ENCODE measurements around the gene KRTAP20-3.

Gene KRTAP20-3

GRCh38 chr21:30642564-30642963 lies at the start of gene KRTAP20-3:
KRTAP20-3 (plus strand) TSS chr21:30642864.
- Histone ChIP-seq H3K27me3 (ENCODE audit: control insufficient read depth, insufficient read depth, low read length) (no peaks in the 10 kb centered on the region), H3K36me3 (ENCODE audit: control insufficient read depth, insufficient read depth, low read length) (no peaks in the 10 kb centered on the region), H3K9me3 (ENCODE audit: control insufficient read depth, insufficient read depth, low read length) (no peaks in the 10 kb centered on the region)

DNA sequence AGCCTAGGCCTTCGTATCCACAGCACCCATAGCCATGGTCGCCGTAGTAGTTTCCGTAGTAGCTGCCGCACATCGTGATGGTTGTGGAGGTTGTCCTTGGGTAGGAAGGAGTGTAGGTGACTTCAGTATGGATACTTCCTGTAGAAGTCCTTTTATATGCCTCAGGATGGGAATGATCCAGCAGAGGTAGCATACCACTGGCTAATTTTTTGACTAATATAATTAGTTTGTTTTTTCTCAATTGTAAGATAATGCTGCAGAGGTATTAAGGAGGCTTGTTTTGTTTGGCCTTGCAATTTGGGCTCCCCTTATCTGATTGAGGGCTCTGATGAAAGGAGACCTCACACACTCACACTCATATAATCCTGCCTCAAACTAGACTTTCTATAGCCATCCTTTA lies 43.9 kb upstream of the KRTAP20-3 start, which contains the start of gene KRTAP6-2:
TSS of gene KRTAP6-2 (minus strand) at position 101 of the 400 bp plus-strand sequence. CDS start at position 73, 28 bp downstream.
- Histone ChIP-seq H3K9ac (ENCODE audit: low read depth, low read length) (no peak within 1 kb of the TSS), H3K36me3 (ENCODE audit: control insufficient read depth, insufficient read depth, low read length) (no peaks in the 10 kb centered on the region), H3K4me1 (ENCODE audit: control insufficient read depth, insufficient read depth, low read length) (no peaks in the 10 kb centered on the region), H3K27me3 (ENCODE audit: control insufficient read depth, insufficient read depth, low read length) (no peaks in the 10 kb centered on the region), H3K9me3 (ENCODE audit: control insufficient read depth, insufficient read depth, low read length) (no peaks in the 10 kb centered on the region), H3K4me3 (ENCODE audit: low read depth, low read length) (no peak within 1 kb of the TSS)

More at GRCh38 chr21:30642564-30642963, at the start of gene KRTAP20-3:
- Histone ChIP-seq H3K9ac (ENCODE audit: low read depth, low read length) (no peak within 1 kb of the TSS), H3K4me3 (ENCODE audit: low read depth, low read length) (no peak within 1 kb of the TSS), H3K4me1 (ENCODE audit: control insufficient read depth, insufficient read depth, low read length) (no peaks in the 10 kb centered on the region)

- Histone ChIP-seq H3K36me3 (ENCODE audit: control insufficient read depth, insufficient read depth, low read length) (no peaks in the 10 kb centered on the region), H3K9me3 (ENCODE audit: control insufficient read depth, insufficient read depth, low read length) (no peaks in the 10 kb centered on the region), H3K4me1 (ENCODE audit: control insufficient read depth, insufficient read depth, low read length) (no peaks in the 10 kb centered on the region), H3K4me3 (ENCODE audit: low read depth, low read length) (no peak within 1 kb of the TSS), H3K9ac (ENCODE audit: low read depth, low read length) (no peak within 1 kb of the TSS), H3K27me3 (ENCODE audit: control insufficient read depth, insufficient read depth, low read length) (no peaks in the 10 kb centered on the region)
Observed at GRCh38 chr21:30600787-30601186, 41.9 kb upstream of the KRTAP20-3 start, which contains the start of gene KRTAP22-1. KRTAP22-1 (plus strand) TSS chr21:30601087.

DNA sequence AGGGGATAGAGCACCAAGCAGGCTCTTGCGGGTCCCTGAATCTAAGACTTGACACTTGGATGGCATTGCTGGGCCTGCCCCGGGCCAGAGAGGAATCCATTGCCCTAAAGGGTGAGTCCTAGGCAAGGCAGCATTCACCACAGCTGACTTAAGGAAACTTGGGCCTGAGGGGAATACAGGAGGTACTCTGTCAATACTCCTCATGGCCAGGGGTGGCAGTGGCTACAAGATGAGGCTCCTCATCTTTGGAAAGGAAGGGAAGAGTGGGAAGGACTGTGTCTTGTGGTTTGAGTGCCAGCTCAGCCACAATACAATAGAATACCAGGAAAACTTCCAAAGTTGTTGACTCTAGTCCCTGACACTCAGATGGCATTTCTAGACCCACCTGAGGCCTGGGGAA lies 36.7 kb upstream of the KRTAP20-3 start:
- Histone ChIP-seq H3K9ac (ENCODE audit: low read depth, low read length) (no peak overlapping the region), H3K4me1 (ENCODE audit: control insufficient read depth, insufficient read depth, low read length) (no peaks in the 10 kb centered on the region), H3K9me3 (ENCODE audit: control insufficient read depth, insufficient read depth, low read length) (no peaks in the 10 kb centered on the region), H3K4me3 (ENCODE audit: low read depth, low read length) (no peak overlapping the region), H3K36me3 (ENCODE audit: control insufficient read depth, insufficient read depth, low read length) (no peaks in the 10 kb centered on the region), H3K27me3 (ENCODE audit: control insufficient read depth, insufficient read depth, low read length) (no peaks in the 10 kb centered on the region)

GRCh38 chr21:30612132-30612531 lies 30.5 kb upstream of the KRTAP20-3 start:
- Histone ChIP-seq H3K27me3 (ENCODE audit: control insufficient read depth, insufficient read depth, low read length) (no peaks in the 10 kb centered on the region), H3K4me1 (ENCODE audit: control insufficient read depth, insufficient read depth, low read length) (no peaks in the 10 kb centered on the region), H3K9me3 (ENCODE audit: control insufficient read depth, insufficient read depth, low read length) (no peaks in the 10 kb centered on the region), H3K9ac (ENCODE audit: low read depth, low read length) (no peak overlapping the region), H3K4me3 (ENCODE audit: low read depth, low read length) (no peak overlapping the region), H3K36me3 (ENCODE audit: control insufficient read depth, insufficient read depth, low read length) (no peaks in the 10 kb centered on the region)

GRCh38 chr21:30613836-30614235 lies 28.8 kb upstream of the KRTAP20-3 start, which contains the start of gene KRTAP6-1:
KRTAP6-1 (minus strand) TSS chr21:30613930; CDS start chr21:30613904, 26 bp downstream.
- no peak within 1 kb of the TSS for H3K4me3 ChIP-seq (ENCODE audit: low read depth, low read length)
- no peaks in the 10 kb centered on the region for H3K36me3 ChIP-seq (ENCODE audit: control insufficient read depth, insufficient read depth, low read length)
- no peaks in the 10 kb centered on the region for H3K4me1 ChIP-seq (ENCODE audit: control insufficient read depth, insufficient read depth, low read length)
- H3K27me3 ChIP-seq (ENCODE audit: control insufficient read depth, insufficient read depth, low read length): no peaks in the 10 kb centered on the region
- no peaks in the 10 kb centered on the region for H3K9me3 ChIP-seq (ENCODE audit: control insufficient read depth, insufficient read depth, low read length)
- H3K9ac ChIP-seq (ENCODE audit: low read depth, low read length): no peak within 1 kb of the TSS

- H3K9ac ChIP-seq (ENCODE audit: low read depth, low read length): no peak overlapping the region
Observed at GRCh38 chr21:30615199-30615598, 27.5 kb upstream of the KRTAP20-3 start.

GRCh38 chr21:30616125-30616524 lies 26.5 kb upstream of the KRTAP20-3 start, which contains the start of gene KRTAP20-1:
KRTAP20-1 (plus strand) TSS chr21:30616425; CDS start chr21:30616455, 30 bp downstream.
- no peaks in the 10 kb centered on the region for H3K36me3 ChIP-seq (ENCODE audit: control insufficient read depth, insufficient read depth, low read length)
- H3K4me3 ChIP-seq (ENCODE audit: low read depth, low read length): no peak within 1 kb of the TSS
- no peaks in the 10 kb centered on the region for H3K27me3 ChIP-seq (ENCODE audit: control insufficient read depth, insufficient read depth, low read length)
- H3K4me1 ChIP-seq (ENCODE audit: control insufficient read depth, insufficient read depth, low read length): no peaks in the 10 kb centered on the region
- H3K9ac ChIP-seq (ENCODE audit: low read depth, low read length): no peak within 1 kb of the TSS
- H3K9me3 ChIP-seq (ENCODE audit: control insufficient read depth, insufficient read depth, low read length): no peaks in the 10 kb centered on the region

More at GRCh38 chr21:30615199-30615598, 27.5 kb upstream of the KRTAP20-3 start:
- no peaks in the 10 kb centered on the region for H3K27me3 ChIP-seq (ENCODE audit: control insufficient read depth, insufficient read depth, low read length)
- H3K4me3 ChIP-seq (ENCODE audit: low read depth, low read length): no peak overlapping the region
- H3K4me1 ChIP-seq (ENCODE audit: control insufficient read depth, insufficient read depth, low read length): no peaks in the 10 kb centered on the region
- H3K36me3 ChIP-seq (ENCODE audit: control insufficient read depth, insufficient read depth, low read length): no peaks in the 10 kb centered on the region
- no peaks in the 10 kb centered on the region for H3K9me3 ChIP-seq (ENCODE audit: control insufficient read depth, insufficient read depth, low read length)

DNA sequence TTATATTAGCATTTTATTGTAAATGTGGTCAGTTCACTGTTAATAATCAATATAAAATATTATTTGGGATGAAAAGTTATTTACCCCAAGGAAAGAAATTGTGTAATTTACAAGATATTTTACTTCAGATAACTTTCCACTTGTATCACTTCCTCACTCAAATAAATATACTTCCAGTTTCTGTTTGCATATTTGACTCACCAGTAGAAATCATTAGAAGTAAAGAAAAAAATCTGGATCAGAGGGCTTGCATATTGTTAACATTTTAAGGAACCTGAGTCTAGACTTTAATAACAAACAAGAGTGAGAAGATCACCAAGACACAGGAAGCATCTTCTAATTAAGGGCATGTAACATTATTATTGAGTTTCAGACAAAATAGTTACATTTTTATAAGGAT lies 22.6 kb upstream of the KRTAP20-3 start:
- H3K4me3 ChIP-seq (ENCODE audit: low read depth, low read length): no peak overlapping the region
- H3K27me3 ChIP-seq (ENCODE audit: control insufficient read depth, insufficient read depth, low read length): no peaks in the 10 kb centered on the region
- H3K36me3 ChIP-seq (ENCODE audit: control insufficient read depth, insufficient read depth, low read length): no peaks in the 10 kb centered on the region
- no peak overlapping the region for H3K9ac ChIP-seq (ENCODE audit: low read depth, low read length)
- H3K9me3 ChIP-seq (ENCODE audit: control insufficient read depth, insufficient read depth, low read length): no peaks in the 10 kb centered on the region
- no peaks in the 10 kb centered on the region for H3K4me1 ChIP-seq (ENCODE audit: control insufficient read depth, insufficient read depth, low read length)

DNA sequence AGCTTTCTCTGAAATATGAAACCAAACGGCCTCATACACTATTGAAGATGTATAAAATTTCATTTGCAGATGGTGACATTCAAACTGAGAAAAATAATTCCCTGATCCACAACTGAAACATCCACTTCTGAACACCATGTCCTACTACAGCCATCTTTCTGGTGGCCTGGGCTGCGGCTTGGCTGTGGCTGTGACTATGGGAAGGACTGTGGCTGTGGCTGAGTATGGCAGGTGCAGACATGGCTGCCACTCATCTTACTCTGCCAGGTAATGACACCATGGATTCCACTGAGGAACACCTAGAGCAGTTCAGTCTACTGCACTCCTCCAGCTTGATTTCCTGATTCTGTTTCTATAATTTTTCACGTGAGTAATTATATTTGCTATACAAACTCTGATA lies 22.1 kb upstream of the KRTAP20-3 start, which contains the start of gene KRTAP20-4:
TSS of gene KRTAP20-4 (plus strand) at position 106 of the 400 bp plus-strand sequence.
- Histone ChIP-seq H3K36me3 (ENCODE audit: control insufficient read depth, insufficient read depth, low read length) (no peaks in the 10 kb centered on the region), H3K27me3 (ENCODE audit: control insufficient read depth, insufficient read depth, low read length) (no peaks in the 10 kb centered on the region), H3K4me1 (ENCODE audit: control insufficient read depth, insufficient read depth, low read length) (no peaks in the 10 kb centered on the region), H3K9ac (ENCODE audit: low read depth, low read length) (no peak within 1 kb of the TSS), H3K9me3 (ENCODE audit: control insufficient read depth, insufficient read depth, low read length) (no peaks in the 10 kb centered on the region), H3K4me3 (ENCODE audit: low read depth, low read length) (no peak within 1 kb of the TSS)

DNA sequence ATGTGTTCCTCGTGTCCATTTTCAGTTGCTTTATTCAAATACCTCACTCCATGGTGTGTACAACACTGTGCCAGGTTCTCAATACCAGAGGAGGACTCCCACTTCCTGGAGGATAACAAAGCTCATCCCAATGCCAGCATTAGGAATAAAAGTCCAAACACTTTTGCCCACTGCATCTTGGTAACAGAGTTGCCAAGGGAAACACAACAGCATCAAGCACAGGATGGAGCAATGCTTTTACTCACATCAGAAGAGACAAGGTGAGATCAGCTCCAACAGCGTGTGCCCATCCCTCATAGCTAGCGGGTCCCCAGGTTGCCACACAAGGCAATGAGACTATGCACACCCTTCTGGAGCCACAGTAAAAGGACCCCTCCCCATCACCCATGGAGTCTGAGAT lies 19.3 kb upstream of the KRTAP20-3 start:
- H3K36me3 ChIP-seq (ENCODE audit: control insufficient read depth, insufficient read depth, low read length): no peaks in the 10 kb centered on the region
- H3K4me3 ChIP-seq (ENCODE audit: low read depth, low read length): no peak overlapping the region
- no peaks in the 10 kb centered on the region for H3K27me3 ChIP-seq (ENCODE audit: control insufficient read depth, insufficient read depth, low read length)
- no peaks in the 10 kb centered on the region for H3K4me1 ChIP-seq (ENCODE audit: control insufficient read depth, insufficient read depth, low read length)
- no peak overlapping the region for H3K9ac ChIP-seq (ENCODE audit: low read depth, low read length)
- H3K9me3 ChIP-seq (ENCODE audit: control insufficient read depth, insufficient read depth, low read length): no peaks in the 10 kb centered on the region

DNA sequence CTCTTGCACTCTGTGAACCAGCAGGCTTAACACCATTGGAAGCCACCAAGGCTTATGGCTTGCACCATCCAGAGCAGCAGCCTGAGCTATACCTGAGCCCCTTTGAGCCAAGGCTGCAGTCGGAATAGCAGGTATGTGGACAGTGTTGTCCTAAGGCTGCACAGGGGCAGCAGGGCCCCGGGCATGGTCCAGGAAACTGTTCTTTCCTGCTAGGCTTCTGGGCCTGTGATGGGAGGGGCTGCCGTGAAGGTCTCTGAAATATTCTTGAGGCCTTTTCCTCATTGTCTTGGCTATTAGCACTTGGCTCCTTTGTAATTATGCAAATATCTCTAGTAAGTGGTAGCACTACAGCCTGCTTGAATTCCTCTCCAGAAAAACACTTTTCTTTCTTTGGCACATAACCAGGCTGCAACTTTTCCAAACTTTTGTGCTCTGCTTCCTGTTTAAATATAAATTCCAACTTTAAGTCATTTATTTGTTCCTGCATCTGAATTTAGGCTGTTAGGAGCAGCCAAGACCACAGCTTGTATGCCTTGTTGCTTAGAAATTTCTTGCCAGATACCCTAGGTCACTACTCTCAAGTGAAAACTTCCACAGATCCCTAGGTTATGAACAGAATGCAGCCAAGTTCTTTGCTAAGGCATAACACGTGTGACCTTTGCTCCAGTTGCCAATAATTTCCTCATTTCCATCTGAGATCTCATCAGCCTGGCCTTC lies 17.1 kb upstream of the KRTAP20-3 start:
- no peaks in the 10 kb centered on the region for H3K36me3 ChIP-seq (ENCODE audit: control insufficient read depth, insufficient read depth, low read length)

More for the DNA sequence above, 17.1 kb upstream of the KRTAP20-3 start:
- Histone ChIP-seq H3K27me3 (ENCODE audit: control insufficient read depth, insufficient read depth, low read length) (no peaks in the 10 kb centered on the region), H3K4me3 (ENCODE audit: low read depth, low read length) (no peak overlapping the region), H3K9me3 (ENCODE audit: control insufficient read depth, insufficient read depth, low read length) (no peaks in the 10 kb centered on the region), H3K9ac (ENCODE audit: low read depth, low read length) (no peak overlapping the region), H3K4me1 (ENCODE audit: control insufficient read depth, insufficient read depth, low read length) (no peaks in the 10 kb centered on the region)

Measured in iPS-15b (cell line).